HEK293 (cell line): Measurements from ENCODE around the gene MED15.

Experiments
- CTCF ChIA-PET: fragments of 350-600 bp; formaldehyde crosslinking; extraction: SDS; loops from one replicate; lab custom pipeline; 2021; ENCODE audit warnings: antibody characterized with exemption; lab: Yijun Ruan, JAX
- POLR2A ChIA-PET: fragments of 300-600 bp; formaldehyde crosslinking; extraction: SDS; loops from one replicate; lab custom pipeline; 2020; ENCODE audit warnings: antibody characterized with exemption, inconsistent platforms; lab: Yijun Ruan, JAX
- H3K27ac ChIP-seq: fragments of 200-500 bp; sonication (Bioruptor generic); 2 replicates; pipeline ENCODE4 v1.5.1; 2014; ENCODE audit warnings: low read depth, low read length, control low read depth, inconsistent platforms; ENCODE audit errors: extremely low read depth
- H3K36me3 ChIP-seq, 2 experiments: fragments of 200-500 bp in 1 of 2; sonication (Bioruptor generic) in 1 of 2; 1 replicate in 1 of 2; 2 replicates in 1 of 2; pipeline ENCODE4 v1.5.1; 2014 to 2017; ENCODE audit warnings: inconsistent platforms in 2 of 2, low read length in 2 of 2; ENCODE audit not compliant: control insufficient read depth in 2 of 2, insufficient read depth in 1 of 2
- H3K4me1 ChIP-seq: fragments of 200-500 bp; sonication (Bioruptor generic); 2 replicates; pipeline ENCODE4 v1.5.1; 2014; ENCODE audit warnings: mild to moderate bottlenecking, low read length, inconsistent platforms; ENCODE audit not compliant: control insufficient read depth, insufficient read depth
- H3K4me3 ChIP-seq: 2 replicates; pipeline ENCODE4 v1.5.1; 2011; ENCODE audit warnings: low read depth, mild to moderate bottlenecking, control low read depth, low read length, moderate library complexity
- H3K9me3 ChIP-seq: fragments of 200-500 bp; sonication (Bioruptor generic); 2 replicates; pipeline ENCODE4 v1.5.1; 2014; ENCODE audit warnings: low read depth, low read length, inconsistent platforms; ENCODE audit not compliant: control insufficient read depth, insufficient read depth
- EGR2 ChIP-seq: fragments of 450-650 bp; formaldehyde crosslinking; IDR thresholded peaks from 2 replicates; pipeline ENCODE4 v1.5.1; 2016; ENCODE audit warnings: low read depth, missing biosample characterization, missing genetic modification characterization
- FEZF1 ChIP-seq: fragments of 450-650 bp; formaldehyde crosslinking; IDR thresholded peaks from 2 replicates; pipeline ENCODE4 v1.5.1; 2016; ENCODE audit warnings: missing biosample characterization, missing genetic modification characterization
- KLF16 ChIP-seq: fragments of 450-650 bp; formaldehyde crosslinking; IDR thresholded peaks from 2 replicates; pipeline ENCODE4 v1.5.1; 2017; ENCODE audit warnings: missing biosample characterization, missing genetic modification characterization
- MEIS1 ChIP-seq: sonication (generic); formaldehyde crosslinking; IDR thresholded peaks from 2 replicates; pipeline ENCODE4 v1.8.1; 2022; ENCODE audit warnings: missing genetic modification reagents, mild to moderate bottlenecking, borderline replicate concordance
- MZF1 ChIP-seq: fragments of 450-650 bp; formaldehyde crosslinking; IDR thresholded peaks from 2 replicates; pipeline ENCODE4 v1.5.1; 2017; ENCODE audit warnings: missing biosample characterization, missing genetic modification characterization, borderline replicate concordance
- SETDB1 ChIP-seq: IDR thresholded peaks from one replicate; pipeline ENCODE4 v1.6.1; 2017; ENCODE audit warnings: mild to moderate bottlenecking, low read length, moderate library complexity, mixed read lengths; ENCODE audit not compliant: insufficient read length
- TCF7L2 ChIP-seq: IDR thresholded peaks from 2 replicates; pipeline ENCODE4 v1.6.1; 2011; ENCODE audit warnings: low read depth, mild to moderate bottlenecking, inconsistent platforms, low read length, moderate library complexity, borderline replicate concordance
- ZBTB26 ChIP-seq: fragments of 450-650 bp; formaldehyde crosslinking; optimal IDR thresholded peaks from 2 replicates; pipeline ENCODE3; 2016; ENCODE audit warnings: missing biosample characterization, mild to moderate bottlenecking, missing genetic modification characterization
- ZNF16 ChIP-seq: fragments of 450-650 bp; formaldehyde crosslinking; IDR thresholded peaks from 2 replicates; pipeline ENCODE4 v1.5.1; 2016; ENCODE audit warnings: low read depth, missing biosample characterization, missing genetic modification characterization
- ZNF211 ChIP-seq: fragments of 450-650 bp; formaldehyde crosslinking; IDR thresholded peaks from 2 replicates; pipeline ENCODE4 v1.5.1; 2016; ENCODE audit warnings: low read depth, missing biosample characterization, missing genetic modification characterization
- ZNF214 ChIP-seq: fragments of 450-650 bp; formaldehyde crosslinking; IDR thresholded peaks from 2 replicates; pipeline ENCODE4 v1.5.1; 2017; ENCODE audit warnings: missing biosample characterization, mild to moderate bottlenecking, missing genetic modification characterization, borderline replicate concordance
- ZNF560 ChIP-seq: fragments of 450-650 bp; formaldehyde crosslinking; IDR thresholded peaks from 2 replicates; pipeline ENCODE4 v1.5.1; 2017; ENCODE audit warnings: missing biosample characterization, missing genetic modification characterization, borderline replicate concordance
- ZNF600 ChIP-seq: fragments of 450-650 bp; formaldehyde crosslinking; IDR thresholded peaks from 2 replicates; pipeline ENCODE4 v1.5.1; 2016; ENCODE audit warnings: missing biosample characterization, missing genetic modification characterization
- ZNF621 ChIP-seq: fragments of 450-650 bp; formaldehyde crosslinking; IDR thresholded peaks from 2 replicates; pipeline ENCODE4 v1.5.1; 2017; ENCODE audit warnings: missing biosample characterization, missing genetic modification characterization
- ZNF701 ChIP-seq: fragments of 450-650 bp; formaldehyde crosslinking; IDR thresholded peaks from 2 replicates; pipeline ENCODE4 v1.5.1; 2016; ENCODE audit warnings: missing biosample characterization, missing genetic modification characterization
- ZNF776 ChIP-seq: fragments of 450-650 bp; formaldehyde crosslinking; IDR thresholded peaks from 2 replicates; pipeline ENCODE4 v1.5.0; 2017; ENCODE audit warnings: missing biosample characterization, missing genetic modification characterization, borderline replicate concordance
- ZNF792 ChIP-seq: fragments of 450-650 bp; formaldehyde crosslinking; IDR thresholded peaks from 2 replicates; pipeline ENCODE4 v1.5.1; 2016; ENCODE audit warnings: missing biosample characterization, missing genetic modification characterization
- ZNF837 ChIP-seq: fragments of 450-650 bp; formaldehyde crosslinking; IDR thresholded peaks from 2 replicates; pipeline ENCODE4 v1.5.1; 2016; ENCODE audit warnings: missing biosample characterization, missing genetic modification characterization
- TF ChIP-seq, protein P1 (sequence below): fragments of 450-650 bp; formaldehyde crosslinking; IDR thresholded peaks from 2 replicates; pipeline ENCODE4 v1.5.1; 2016; ENCODE audit warnings: missing biosample characterization, missing genetic modification characterization
- TF ChIP-seq, protein P2 (sequence below): fragments of 450-650 bp; formaldehyde crosslinking; conservative IDR thresholded peaks from 2 replicates; pipeline ENCODE4 v1.5.1; 2016; ENCODE audit warnings: low read depth, missing biosample characterization, missing genetic modification characterization
- TF ChIP-seq, protein P3 (sequence below): fragments of 450-650 bp; formaldehyde crosslinking; IDR thresholded peaks from 2 replicates; pipeline ENCODE4 v1.5.1; 2016; ENCODE audit warnings: missing biosample characterization, missing genetic modification characterization
- TF ChIP-seq, protein P4 (sequence below): fragments of 450-650 bp; formaldehyde crosslinking; IDR thresholded peaks from 2 replicates; pipeline ENCODE4 v1.5.1; 2016; ENCODE audit warnings: missing biosample characterization, missing genetic modification characterization, borderline replicate concordance

Gene MED15

GRCh38 chr22:20615021-20615420 is 107.6 kb downstream of the MED15 start (continued):
- TF ChIP-seq ZNF600 (tag by site-specific recombination) (no peak), ZNF16 (tag by site-specific recombination) (no peak), ZNF211 (tag by site-specific recombination) (no peak), ZNF621 (tag by site-specific recombination) (no peak), ZNF776 (tag by site-specific recombination) (no peak), FEZF1 (tag by site-specific recombination) (no peak), ZNF837 (tag by site-specific recombination) (no peak), KLF16 (tag by site-specific recombination) (no peak), ZBTB26 (tag by site-specific recombination) (no peak)
- TF ChIP-seq, protein P1, sequence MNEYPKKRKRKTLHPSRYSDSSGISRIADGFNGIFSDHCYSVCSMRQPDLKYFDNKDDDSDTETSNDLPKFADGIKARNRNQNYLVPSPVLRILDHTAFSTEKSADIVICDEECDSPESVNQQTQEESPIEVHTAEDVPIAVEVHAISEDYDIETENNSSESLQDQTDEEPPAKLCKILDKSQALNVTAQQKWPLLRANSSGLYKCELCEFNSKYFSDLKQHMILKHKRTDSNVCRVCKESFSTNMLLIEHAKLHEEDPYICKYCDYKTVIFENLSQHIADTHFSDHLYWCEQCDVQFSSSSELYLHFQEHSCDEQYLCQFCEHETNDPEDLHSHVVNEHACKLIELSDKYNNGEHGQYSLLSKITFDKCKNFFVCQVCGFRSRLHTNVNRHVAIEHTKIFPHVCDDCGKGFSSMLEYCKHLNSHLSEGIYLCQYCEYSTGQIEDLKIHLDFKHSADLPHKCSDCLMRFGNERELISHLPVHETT: no peak
- TF ChIP-seq, protein P2, sequence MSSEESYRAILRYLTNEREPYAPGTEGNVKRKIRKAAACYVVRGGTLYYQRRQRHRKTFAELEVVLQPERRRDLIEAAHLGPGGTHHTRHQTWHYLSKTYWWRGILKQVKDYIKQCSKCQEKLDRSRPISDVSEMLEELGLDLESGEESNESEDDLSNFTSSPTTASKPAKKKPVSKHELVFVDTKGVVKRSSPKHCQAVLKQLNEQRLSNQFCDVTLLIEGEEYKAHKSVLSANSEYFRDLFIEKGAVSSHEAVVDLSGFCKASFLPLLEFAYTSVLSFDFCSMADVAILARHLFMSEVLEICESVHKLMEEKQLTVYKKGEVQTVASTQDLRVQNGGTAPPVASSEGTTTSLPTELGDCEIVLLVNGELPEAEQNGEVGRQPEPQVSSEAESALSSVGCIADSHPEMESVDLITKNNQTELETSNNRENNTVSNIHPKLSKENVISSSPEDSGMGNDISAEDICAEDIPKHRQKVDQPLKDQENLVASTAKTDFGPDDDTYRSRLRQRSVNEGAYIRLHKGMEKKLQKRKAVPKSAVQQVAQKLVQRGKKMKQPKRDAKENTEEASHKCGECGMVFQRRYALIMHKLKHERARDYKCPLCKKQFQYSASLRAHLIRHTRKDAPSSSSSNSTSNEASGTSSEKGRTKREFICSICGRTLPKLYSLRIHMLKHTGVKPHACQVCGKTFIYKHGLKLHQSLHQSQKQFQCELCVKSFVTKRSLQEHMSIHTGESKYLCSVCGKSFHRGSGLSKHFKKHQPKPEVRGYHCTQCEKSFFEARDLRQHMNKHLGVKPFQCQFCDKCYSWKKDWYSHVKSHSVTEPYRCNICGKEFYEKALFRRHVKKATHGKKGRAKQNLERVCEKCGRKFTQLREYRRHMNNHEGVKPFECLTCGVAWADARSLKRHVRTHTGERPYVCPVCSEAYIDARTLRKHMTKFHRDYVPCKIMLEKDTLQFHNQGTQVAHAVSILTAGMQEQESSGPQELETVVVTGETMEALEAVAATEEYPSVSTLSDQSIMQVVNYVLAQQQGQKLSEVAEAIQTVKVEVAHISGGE (tag by site-specific recombination): no peak
- TF ChIP-seq, all 188 proteins: peak for 0

- Histone ChIP-seq H3K4me1 (no peaks in the 10 kb centered on the region), H3K4me3 (no peak overlapping the region), H3K27ac (no peak overlapping the region), H3K36me3 (no peaks in the 10 kb centered on the region), H3K9me3 (no peaks in the 10 kb centered on the region)
- CTCF ChIA-PET: interaction anchor here (1.3 to 2.1 kb wide), 2 partner anchors 9 to 11 kb away, joined by 5 read pairs; no protein-coding TSS in a partner anchor
- POLR2A ChIA-PET: no interaction called here
- TF ChIP-seq MZF1 (tag by site-specific recombination) (no peak), SETDB1 (no peak), TCF7L2 (no peak), ZNF792 (no peak), ZNF214 (tag by site-specific recombination) (no peak), ZNF560 (tag by site-specific recombination) (no peak), EGR2 (no peak), ZNF701 (tag by site-specific recombination) (no peak), MEIS1 (no peak)
- TF ChIP-seq, protein P3, sequence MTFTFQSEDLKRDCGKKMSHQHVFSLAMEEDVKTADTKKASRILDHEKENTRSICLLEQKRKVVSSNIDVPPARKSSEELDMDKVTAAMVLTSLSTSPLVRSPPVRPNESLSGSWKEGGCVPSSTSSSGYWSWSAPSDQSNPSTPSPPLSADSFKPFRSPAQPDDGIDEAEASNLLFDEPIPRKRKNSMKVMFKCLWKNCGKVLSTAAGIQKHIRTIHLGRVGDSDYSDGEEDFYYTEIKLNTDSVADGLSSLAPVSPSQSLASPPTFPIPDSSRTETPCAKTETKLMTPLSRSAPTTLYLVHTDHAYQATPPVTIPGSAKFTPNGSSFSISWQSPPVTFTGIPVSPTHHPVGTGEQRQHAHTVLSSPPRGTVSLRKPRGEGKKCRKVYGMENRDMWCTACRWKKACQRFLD (tag by site-specific recombination): no peak
- TF ChIP-seq, protein P4, sequence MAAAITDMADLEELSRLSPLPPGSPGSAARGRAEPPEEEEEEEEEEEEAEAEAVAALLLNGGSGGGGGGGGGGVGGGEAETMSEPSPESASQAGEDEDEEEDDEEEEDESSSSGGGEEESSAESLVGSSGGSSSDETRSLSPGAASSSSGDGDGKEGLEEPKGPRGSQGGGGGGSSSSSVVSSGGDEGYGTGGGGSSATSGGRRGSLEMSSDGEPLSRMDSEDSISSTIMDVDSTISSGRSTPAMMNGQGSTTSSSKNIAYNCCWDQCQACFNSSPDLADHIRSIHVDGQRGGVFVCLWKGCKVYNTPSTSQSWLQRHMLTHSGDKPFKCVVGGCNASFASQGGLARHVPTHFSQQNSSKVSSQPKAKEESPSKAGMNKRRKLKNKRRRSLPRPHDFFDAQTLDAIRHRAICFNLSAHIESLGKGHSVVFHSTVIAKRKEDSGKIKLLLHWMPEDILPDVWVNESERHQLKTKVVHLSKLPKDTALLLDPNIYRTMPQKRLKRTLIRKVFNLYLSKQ: no peak
These were observed 108.4 kb downstream of the MED15 start for GRCh38 chr22:20615533-20616450.
